ENCODE results near the gene ZNF407. TPM values are rescaled to one million over a fixed set of nuclear protein-coding genes. Genes with fewer than 3 reads are reported as not detected.

ZNF407 gene
- total RNA-seq, 1 donor from 2014 or later = 26.7 TPM

DNA sequence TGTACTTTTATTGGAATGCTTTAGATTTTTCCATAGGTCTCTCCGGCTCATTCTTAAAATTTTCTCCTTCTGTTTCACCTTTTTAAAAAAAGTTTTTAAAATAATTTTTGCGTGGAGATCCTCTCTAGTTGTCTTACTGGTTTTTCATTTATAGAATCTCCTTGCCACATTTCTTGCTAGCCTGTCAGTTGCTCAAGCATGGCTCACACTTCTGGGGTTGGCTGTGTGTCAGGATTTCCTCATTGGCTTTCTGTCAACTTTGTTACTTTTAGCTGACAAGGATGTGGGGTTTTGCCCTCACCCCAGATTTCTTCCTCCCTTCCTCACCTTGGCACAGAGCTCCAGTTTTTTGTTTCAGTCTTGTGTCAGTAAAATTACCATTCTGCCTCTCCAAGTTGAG, 124.6 kb downstream of the ZNF407 start:
- H3K4me1 Mint-ChIP-seq = peaks cover 32% of the 10 kb centered on the region
- ATAC-seq (ENCODE audit: low read depth) (no peak), DNase-seq (no peak)
- no peak overlapping the region for H3K27ac Mint-ChIP-seq
- intact Hi-C loops (cut with micrococcal nuclease) = no loop called here
- CTCF ChIA-PET = no interaction called here
- H3K4me3 Mint-ChIP-seq = no peak overlapping the region
- no peak for TF ChIP-seq CTCF (IDR thresholded peaks at IDR 0.05)
- H3K36me3 Mint-ChIP-seq (ENCODE audit: low read depth) = peaks cover 17% of the 10 kb centered on the region
- peaks cover 10% of the 10 kb centered on the region for H3K9me3 Mint-ChIP-seq
- POLR2A ChIA-PET = no interaction called here
- no peaks in the 10 kb centered on the region for H3K27me3 Mint-ChIP-seq

GRCh38 chr18:74724186-74724585, 126.5 kb downstream of the ZNF407 start:
- no peak overlapping the region for H3K4me3 Mint-ChIP-seq
- no peak for ATAC-seq (ENCODE audit: low read depth)
- TF ChIP-seq CTCF (IDR thresholded peaks at IDR 0.05) = no peak
- ChIA-PET POLR2A (no interaction called here), CTCF (no interaction called here)
- H3K27ac Mint-ChIP-seq = no peak overlapping the region
- no peaks in the 10 kb centered on the region for H3K27me3 Mint-ChIP-seq
- peaks cover 34% of the 10 kb centered on the region for H3K36me3 Mint-ChIP-seq (ENCODE audit: low read depth)
- DNase-seq = no peak
- intact Hi-C loops (cut with micrococcal nuclease) = no loop called here
- peaks cover 31% of the 10 kb centered on the region for H3K4me1 Mint-ChIP-seq
- H3K9me3 Mint-ChIP-seq = peaks cover 10% of the 10 kb centered on the region

GRCh38 chr18:74725690-74726089, 128.0 kb downstream of the ZNF407 start:
- DNase-seq = no peak
- no peak overlapping the region for H3K27ac Mint-ChIP-seq
- H3K4me1 Mint-ChIP-seq = peaks cover 20% of the 10 kb centered on the region
- peaks cover 3% of the 10 kb centered on the region for H3K9me3 Mint-ChIP-seq
- peaks cover 28% of the 10 kb centered on the region for H3K36me3 Mint-ChIP-seq (ENCODE audit: low read depth)
- ChIA-PET CTCF (no interaction called here), POLR2A (no interaction called here)
- no peak overlapping the region for H3K4me3 Mint-ChIP-seq
- no peak for TF ChIP-seq CTCF (IDR thresholded peaks at IDR 0.05)
- H3K27me3 Mint-ChIP-seq = no peaks in the 10 kb centered on the region
- intact Hi-C loops (cut with micrococcal nuclease) = no loop called here
- ATAC-seq (ENCODE audit: low read depth) = no peak

- no peak overlapping the region for H3K27ac Mint-ChIP-seq
- peaks cover 28% of the 10 kb centered on the region for H3K36me3 Mint-ChIP-seq (ENCODE audit: low read depth)
These were observed 130.9 kb downstream of the ZNF407 start for GRCh38 chr18:74728586-74728985.

DNA sequence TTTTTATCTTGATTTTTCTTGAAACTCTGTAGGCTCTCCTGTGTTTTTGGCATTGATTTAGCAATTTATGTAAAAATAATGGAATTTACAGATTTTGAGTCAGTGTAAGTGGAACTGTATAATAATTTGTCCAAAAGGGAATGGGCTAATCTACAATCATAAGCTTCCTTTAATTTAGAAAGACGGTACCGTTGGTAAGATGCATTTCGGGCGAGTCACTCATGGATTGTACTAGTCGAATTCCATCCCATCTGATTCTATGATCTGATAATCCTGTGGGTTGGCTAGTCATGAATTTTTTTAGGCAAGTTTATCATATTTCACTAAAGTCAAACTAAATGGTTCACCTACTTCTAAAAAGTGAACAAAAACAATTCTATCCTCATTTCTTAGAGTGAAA, 133.4 kb downstream of the ZNF407 start:
- Mint-ChIP-seq H3K27me3 (no peaks in the 10 kb centered on the region), H3K4me1 (no peaks in the 10 kb centered on the region), H3K36me3 (ENCODE audit: low read depth) (peaks cover 30% of the 10 kb centered on the region), H3K9me3 (no peaks in the 10 kb centered on the region), H3K27ac (no peak overlapping the region), H3K4me3 (no peak overlapping the region)
- no peak for TF ChIP-seq CTCF (IDR thresholded peaks at IDR 0.05)
- ChIA-PET POLR2A (no interaction called here), CTCF (no interaction called here)
- DNase-seq (no peak), ATAC-seq (ENCODE audit: low read depth) (no peak)
- intact Hi-C loops (cut with micrococcal nuclease) = no loop called here

More at GRCh38 chr18:74728586-74728985, 130.9 kb downstream of the ZNF407 start:
- ATAC-seq (ENCODE audit: low read depth) (no peak), DNase-seq (no peak)
- Mint-ChIP-seq H3K4me3 (no peak overlapping the region), H3K27me3 (no peaks in the 10 kb centered on the region), H3K9me3 (no peaks in the 10 kb centered on the region), H3K4me1 (no peaks in the 10 kb centered on the region)
- POLR2A ChIA-PET = no interaction called here
- CTCF ChIA-PET = no interaction called here
- no peak for TF ChIP-seq CTCF (IDR thresholded peaks at IDR 0.05)
- intact Hi-C loops (cut with micrococcal nuclease) = no loop called here
